Measurements from ENCODE around the gene TMEM132D. TPM values are rescaled to one million over a fixed set of nuclear protein-coding genes. Genes with fewer than 3 reads are reported as not detected.

The TMEM132D gene
- total RNA-seq, 4 donors from 2014 or later: not detected

DNA sequence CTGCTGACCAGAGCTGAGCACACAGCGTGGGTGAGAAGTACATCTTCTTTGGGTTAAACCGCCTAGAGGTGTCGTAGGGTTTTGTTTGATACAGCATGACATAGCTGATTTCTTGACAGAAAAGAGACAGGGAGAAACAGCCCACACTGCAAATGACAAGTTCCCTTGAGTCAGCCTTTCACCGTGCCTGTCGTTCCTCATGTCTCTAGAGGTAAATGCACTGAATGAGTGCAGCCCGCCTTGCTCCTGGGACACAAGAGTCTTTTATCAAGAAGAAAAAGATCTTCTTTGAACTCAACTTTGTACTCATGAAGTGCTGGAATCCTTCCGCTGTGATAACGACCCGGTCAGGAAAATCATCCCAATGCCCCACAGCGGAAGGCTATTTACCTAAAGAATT lies 77.6 kb downstream of the TMEM132D start:
- DNase-seq (ENCODE audit: low spot score) (no peak), ATAC-seq (ENCODE audit: low FRiP score) (no peak)
- TF ChIP-seq CTCF (IDR thresholded peaks at IDR 0.05): no peak

DNA sequence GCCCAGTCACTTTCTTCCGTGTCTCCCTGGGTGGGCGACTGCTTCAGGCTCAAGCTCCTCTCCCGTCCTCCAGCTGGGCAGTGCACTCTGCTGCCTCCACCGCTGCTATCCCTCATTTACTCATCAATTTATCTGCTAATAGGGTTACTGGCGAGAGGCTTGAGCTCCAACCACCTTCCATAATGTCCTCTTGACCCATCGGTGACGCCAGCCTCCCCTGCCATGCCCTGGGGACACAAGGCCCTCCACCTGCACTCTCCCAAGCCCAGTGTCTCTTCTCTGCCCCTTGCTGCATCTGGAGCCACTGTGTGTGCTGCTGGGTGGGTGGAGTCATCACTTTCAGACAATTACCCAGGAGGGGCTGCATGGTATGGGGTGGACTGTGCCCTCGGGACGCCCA lies 78.5 kb downstream of the TMEM132D start:
- no peak for TF ChIP-seq CTCF (IDR thresholded peaks at IDR 0.05)
- ATAC-seq (ENCODE audit: low FRiP score) (no peak), DNase-seq (ENCODE audit: low spot score) (no peak)

GRCh38 chr12:129821964-129822363 lies 81.9 kb downstream of the TMEM132D start:
- DNase-seq (ENCODE audit: low spot score) (no peak), ATAC-seq (ENCODE audit: low FRiP score) (no peak)
- no peak for TF ChIP-seq CTCF (IDR thresholded peaks at IDR 0.05)

- TF ChIP-seq CTCF (IDR thresholded peaks at IDR 0.05): no peak
- DNase-seq (ENCODE audit: low spot score) (no peak), ATAC-seq (ENCODE audit: low FRiP score) (no peak)
These were observed 84.4 kb downstream of the TMEM132D start for GRCh38 chr12:129819391-129819790.

DNA sequence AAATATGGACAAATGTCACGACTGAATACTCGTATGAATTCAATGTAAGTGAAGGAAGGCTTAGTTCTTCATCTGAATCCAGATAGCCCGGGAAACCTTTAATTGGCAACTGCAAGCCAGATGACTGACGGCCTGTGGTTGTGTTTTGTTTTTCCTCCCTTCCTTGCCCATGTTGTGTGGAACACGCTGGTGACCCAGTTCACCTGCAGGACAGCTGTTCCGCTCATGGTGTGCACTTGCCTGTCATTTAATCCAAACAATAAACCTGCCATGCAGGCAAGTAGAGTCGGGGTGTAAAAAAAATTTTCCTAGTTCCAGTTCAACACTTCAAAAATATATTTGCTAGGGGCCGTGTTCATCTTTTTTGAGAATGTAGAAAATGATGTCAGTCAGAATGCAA lies 88.0 kb downstream of the TMEM132D start:
- ATAC-seq (ENCODE audit: low FRiP score) (no peak), DNase-seq (ENCODE audit: low spot score) (no peak)
- no peak for TF ChIP-seq CTCF (IDR thresholded peaks at IDR 0.05)

DNA sequence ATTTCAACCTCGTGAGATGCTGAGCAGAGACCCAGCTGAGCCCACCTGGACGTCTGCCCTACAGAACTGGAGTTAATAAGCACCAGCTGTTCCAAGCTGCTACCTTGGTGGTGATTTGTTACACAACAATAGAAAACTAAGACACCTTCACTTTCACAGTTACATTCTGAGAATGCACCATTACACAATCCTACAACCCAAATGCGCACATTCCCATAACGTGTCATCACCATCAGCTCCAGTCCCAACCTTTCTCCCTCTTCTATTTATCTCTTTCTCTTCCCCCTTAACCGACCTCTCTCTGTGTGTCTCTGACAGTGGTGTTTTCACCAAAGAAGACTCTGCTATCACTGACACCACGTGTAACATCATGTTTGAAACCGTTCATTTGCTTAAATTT lies 91.9 kb downstream of the TMEM132D start:
- DNase-seq (ENCODE audit: low spot score) (no peak), ATAC-seq (ENCODE audit: low FRiP score) (no peak)
- TF ChIP-seq CTCF (IDR thresholded peaks at IDR 0.05): no peak

GRCh38 chr12:129807136-129807535 lies 96.7 kb downstream of the TMEM132D start:
- no peak for ATAC-seq (ENCODE audit: low FRiP score)
- no peak for TF ChIP-seq CTCF (IDR thresholded peaks at IDR 0.05)
- DNase-seq (ENCODE audit: low spot score): no peak

All from omental fat pad (tissue), 4 donors.